GM23338 (cell line): ENCODE data around the gene SLC18B1. TPM values are rescaled to one million over a fixed set of nuclear protein-coding genes. Genes with fewer than 3 reads are reported as not detected.

Source experiments
- ATAC-seq: fragments of 200-7000 bp; cut with Tn5 transposase; 3 replicates; pipeline ENCODE4 v1.9.1; 2020
- DNase-seq: peaks from one replicate; pipeline ENCODE4 v3.0.0-alpha.2; 2015; ENCODE audit warnings: low spot score
- H2AFZ ChIP-seq: fragments of 200-600 bp; sonication (generic); 2 replicates; pipeline ENCODE4 v1.8.0; 2016; ENCODE audit warnings: antibody characterized with exemption, mild to moderate bottlenecking, moderate library complexity
- H3F3A ChIP-seq: fragments of 200-600 bp; sonication (generic); replicated peaks from 2 replicates; pipeline ENCODE4 v1.8.0; 2017; ENCODE audit warnings: antibody characterized with exemption, mixed run types, low read depth
- H3K27ac ChIP-seq: fragments of 200-600 bp; sonication (generic); 2 replicates; pipeline ENCODE4 v1.6.1; 2016; ENCODE audit warnings: low read depth
- H3K27me3 ChIP-seq: fragments of 200-600 bp; sonication (generic); 2 replicates; pipeline ENCODE4 v1.8.0; 2016; ENCODE audit warnings: mild to moderate bottlenecking, mixed run types, moderate library complexity; ENCODE audit not compliant: insufficient read depth
- H3K36me3 ChIP-seq: fragments of 200-600 bp; sonication (generic); 2 replicates; pipeline ENCODE4 v1.8.0; 2016; ENCODE audit warnings: mild to moderate bottlenecking; ENCODE audit not compliant: insufficient read depth
- H3K4me1 ChIP-seq: fragments of 200-600 bp; sonication (generic); 2 replicates; pipeline ENCODE4 v1.8.0; 2016; ENCODE audit warnings: mild to moderate bottlenecking, moderate library complexity; ENCODE audit not compliant: insufficient read depth
- H3K4me2 ChIP-seq: fragments of 200-600 bp; sonication (generic); 2 replicates; pipeline ENCODE4 v1.7.1; 2017; ENCODE audit warnings: mixed run types
- H3K4me3 ChIP-seq: fragments of 200-600 bp; sonication (generic); 2 replicates; pipeline ENCODE4 v1.6.1; 2016; ENCODE audit warnings: mixed run types
- H3K79me2 ChIP-seq: fragments of 200-600 bp; sonication (generic); replicated peaks from 2 replicates; pipeline ENCODE4 v1.8.0; 2017; ENCODE audit warnings: mild to moderate bottlenecking; ENCODE audit not compliant: insufficient read depth
- H3K9me2 ChIP-seq: fragments of 200-600 bp; sonication (generic); 2 replicates; pipeline ENCODE4 v1.8.0; 2017; ENCODE audit not compliant: insufficient read depth
- H4K20me1 ChIP-seq: fragments of 200-600 bp; sonication (generic); replicated peaks from 2 replicates; pipeline ENCODE4 v1.8.0; 2017; ENCODE audit warnings: mild to moderate bottlenecking; ENCODE audit not compliant: insufficient read depth
- H3K27ac Mint-ChIP-seq: 2 replicates; pipeline ENCODE4 v1.8.0; 2020; ENCODE audit warnings: inconsistent platforms, mild to moderate bottlenecking, moderate library complexity, mixed read lengths
- H3K27me3 Mint-ChIP-seq: 3 replicates; pipeline ENCODE4 v1.8.0; 2022; ENCODE audit warnings: low read depth, mild to moderate bottlenecking, moderate library complexity, mixed read lengths, inconsistent platforms; ENCODE audit not compliant: insufficient read depth, poor library complexity
- H3K36me3 Mint-ChIP-seq: 3 replicates; pipeline ENCODE4 v1.8.0; 2021; ENCODE audit warnings: low read depth, mild to moderate bottlenecking, inconsistent platforms, moderate library complexity, mixed read lengths
- H3K4me1 Mint-ChIP-seq: 3 replicates; pipeline ENCODE4 v1.8.0; 2020; ENCODE audit warnings: mild to moderate bottlenecking, inconsistent platforms, mixed read lengths
- H3K4me3 Mint-ChIP-seq: 3 replicates; pipeline ENCODE4 v1.8.0; 2021; ENCODE audit warnings: moderate library complexity, mild to moderate bottlenecking, inconsistent platforms, mixed read lengths
- H3K9me3 Mint-ChIP-seq: 3 replicates; pipeline ENCODE4 v1.8.0; 2020; ENCODE audit warnings: moderate library complexity, mild to moderate bottlenecking, inconsistent platforms, mixed read lengths
- CREB1 ChIP-seq: fragments of 250-450 bp; sonication (Bioruptor Pico); IDR thresholded peaks from 2 replicates; pipeline ENCODE4 v1.5.0; 2020; ENCODE audit warnings: low read depth, mild to moderate bottlenecking, moderate library complexity
- CTCF ChIP-seq, 2 experiments: fragments of 200-600 bp in 1 of 2; sonication (generic) in 1 of 2; conservative IDR thresholded peaks; 2 replicates each; pipeline versions ENCODE4 v1.5.1 to v1.6.1; 2016 to 2017; ENCODE audit warnings: antibody characterized with exemption in 2 of 2, low read depth in 2 of 2, mild to moderate bottlenecking in 2 of 2, moderate library complexity in 1 of 2
- ETS1 ChIP-seq: IDR thresholded peaks from 2 replicates; pipeline ENCODE4 v1.6.1; 2016; ENCODE audit warnings: antibody characterized with exemption
- EZH2 ChIP-seq: fragments of 200-600 bp; sonication (generic); IDR thresholded peaks from one replicate; pipeline ENCODE4 v1.8.0; 2017; ENCODE audit warnings: antibody characterized with exemption, mild to moderate bottlenecking, low read depth; ENCODE audit not compliant: unreplicated experiment
- EZH2phosphoT487 ChIP-seq: fragments of 200-600 bp; sonication (generic); IDR thresholded peaks from one replicate; pipeline ENCODE4 v1.8.1; 2018; ENCODE audit warnings: antibody characterized with exemption; ENCODE audit not compliant: unreplicated experiment
- JUNB ChIP-seq: IDR thresholded peaks from one replicate; pipeline ENCODE4 v1.6.1; 2016; ENCODE audit warnings: antibody characterized with exemption; ENCODE audit not compliant: unreplicated experiment
- NANOG ChIP-seq: IDR thresholded peaks from 2 replicates; pipeline ENCODE4 v1.6.1; 2016; ENCODE audit warnings: antibody characterized with exemption, borderline replicate concordance
- POLR2AphosphoS5 ChIP-seq: IDR thresholded peaks from 2 replicates; pipeline ENCODE4 v1.6.1; 2016; ENCODE audit warnings: antibody characterized with exemption, low read depth
- STAT1 ChIP-seq: IDR thresholded peaks from one replicate; pipeline ENCODE4 v1.6.1; 2016; ENCODE audit warnings: antibody characterized with exemption; ENCODE audit not compliant: unreplicated experiment
- ZNF114 ChIP-seq: fragments of 250-450 bp; sonication (Bioruptor Pico); IDR thresholded peaks from 2 replicates; pipeline ENCODE4 v1.5.0; 2020; ENCODE audit warnings: mild to moderate bottlenecking, moderate library complexity
- ZNF331 ChIP-seq: fragments of 250-450 bp; sonication (Bioruptor Pico); IDR thresholded peaks from 2 replicates; pipeline ENCODE4 v1.5.0; 2020; ENCODE audit warnings: low read depth, mild to moderate bottlenecking, moderate library complexity
- ZNF462 ChIP-seq: fragments of 250-450 bp; sonication (Bioruptor Pico); IDR thresholded peaks from 2 replicates; pipeline ENCODE4 v1.5.0; 2020; ENCODE audit warnings: mild to moderate bottlenecking, moderate library complexity
- polyA plus RNA-seq: library from polyadenylated mRNA; unstranded; fragments of >200 nt; fragmentation: Nextera tagmentation; extraction: Ambion mirVana; gene quantifications from 2 replicates; pipeline ENCODE4 v1.2.1, GENCODE V29; 2016
- total RNA-seq: library from RNA; depleted of rRNA; stranded (reverse); fragments of >200 nt; shearing (Covaris generic); gene quantifications from 2 replicates; pipeline ENCODE4 v1.2.3, GENCODE V29; 2014
- TF ChIP-seq, protein P1 (sequence below): IDR thresholded peaks from one replicate; pipeline ENCODE4 v1.6.1; 2018; ENCODE audit warnings: antibody characterized with exemption; ENCODE audit not compliant: unreplicated experiment

Gene SLC18B1
- total and polyA plus RNA-seq, 2 experiments from 2014 or later, result 26.4 to 37.4 TPM

DNA sequence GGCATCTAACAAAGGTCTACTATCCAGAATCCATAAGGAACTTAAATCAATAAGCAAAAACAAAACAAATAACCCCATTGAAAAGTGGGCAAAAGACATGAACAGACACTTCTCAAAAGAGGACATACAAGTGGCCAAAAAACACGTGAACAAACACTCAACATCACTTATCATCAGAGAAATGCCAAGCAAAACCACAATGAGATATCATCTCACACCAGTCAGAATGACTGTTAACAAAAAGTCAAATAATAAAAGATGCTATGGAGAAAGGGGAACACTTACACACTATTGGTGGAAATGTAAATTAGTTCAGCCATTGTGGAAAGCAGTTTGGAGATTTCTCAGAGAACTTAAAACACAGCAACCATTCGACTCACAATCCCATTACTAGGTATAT is 65.2 kb downstream of the SLC18B1 start:
- Histone ChIP-seq H3K4me2 (no peak overlapping the region), H3K9me2 (no peaks in the 10 kb centered on the region), H3K27ac (no peak overlapping the region), H3K36me3 (no peaks in the 10 kb centered on the region), H3K4me3 (no peak overlapping the region), H3K79me2 (no peaks in the 10 kb centered on the region), H2AFZ (no peak overlapping the region), H3F3A (no peaks in the 10 kb centered on the region), H3K27me3 (no peaks in the 10 kb centered on the region), H3K4me1 (no peaks in the 10 kb centered on the region), H4K20me1 (no peaks in the 10 kb centered on the region)
- Mint-ChIP-seq H3K4me1 (no peaks in the 10 kb centered on the region), H3K27ac (no peak overlapping the region), H3K9me3 (no peaks in the 10 kb centered on the region), H3K4me3 (no peak overlapping the region), H3K27me3 (peaks cover under 1% of the 10 kb centered on the region), H3K36me3 (no peaks in the 10 kb centered on the region)
- ATAC-seq, result no peak
- DNase-seq, result no peak
- TF ChIP-seq CREB1 (no peak), ZNF114 (CRISPR knock-in tag) (no peak), EZH2 (no peak), ETS1 (no peak), ZNF331 (CRISPR knock-in tag) (no peak), NANOG (no peak), POLR2AphosphoS5 (no peak), EZH2phosphoT487 (no peak), JUNB (no peak), ZNF462 (CRISPR knock-in tag) (no peak), STAT1 (no peak), CTCF (conservative IDR thresholded peaks at IDR 0.05; ENCODE audit: low read depth in 2 of 2) (no peak)
- TF ChIP-seq, protein P1, sequence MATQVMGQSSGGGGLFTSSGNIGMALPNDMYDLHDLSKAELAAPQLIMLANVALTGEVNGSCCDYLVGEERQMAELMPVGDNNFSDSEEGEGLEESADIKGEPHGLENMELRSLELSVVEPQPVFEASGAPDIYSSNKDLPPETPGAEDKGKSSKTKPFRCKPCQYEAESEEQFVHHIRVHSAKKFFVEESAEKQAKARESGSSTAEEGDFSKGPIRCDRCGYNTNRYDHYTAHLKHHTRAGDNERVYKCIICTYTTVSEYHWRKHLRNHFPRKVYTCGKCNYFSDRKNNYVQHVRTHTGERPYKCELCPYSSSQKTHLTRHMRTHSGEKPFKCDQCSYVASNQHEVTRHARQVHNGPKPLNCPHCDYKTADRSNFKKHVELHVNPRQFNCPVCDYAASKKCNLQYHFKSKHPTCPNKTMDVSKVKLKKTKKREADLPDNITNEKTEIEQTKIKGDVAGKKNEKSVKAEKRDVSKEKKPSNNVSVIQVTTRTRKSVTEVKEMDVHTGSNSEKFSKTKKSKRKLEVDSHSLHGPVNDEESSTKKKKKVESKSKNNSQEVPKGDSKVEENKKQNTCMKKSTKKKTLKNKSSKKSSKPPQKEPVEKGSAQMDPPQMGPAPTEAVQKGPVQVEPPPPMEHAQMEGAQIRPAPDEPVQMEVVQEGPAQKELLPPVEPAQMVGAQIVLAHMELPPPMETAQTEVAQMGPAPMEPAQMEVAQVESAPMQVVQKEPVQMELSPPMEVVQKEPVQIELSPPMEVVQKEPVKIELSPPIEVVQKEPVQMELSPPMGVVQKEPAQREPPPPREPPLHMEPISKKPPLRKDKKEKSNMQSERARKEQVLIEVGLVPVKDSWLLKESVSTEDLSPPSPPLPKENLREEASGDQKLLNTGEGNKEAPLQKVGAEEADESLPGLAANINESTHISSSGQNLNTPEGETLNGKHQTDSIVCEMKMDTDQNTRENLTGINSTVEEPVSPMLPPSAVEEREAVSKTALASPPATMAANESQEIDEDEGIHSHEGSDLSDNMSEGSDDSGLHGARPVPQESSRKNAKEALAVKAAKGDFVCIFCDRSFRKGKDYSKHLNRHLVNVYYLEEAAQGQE, result no peak
